KMS-11 (cell line): Measurements from ENCODE around the gene FBXL17.

Experiments used
- H2AFZ ChIP-seq: fragments of 200-600 bp; sonication (generic); 2 replicates; pipeline ENCODE4 v1.6.1; 2016; ENCODE audit warnings: antibody characterized with exemption, mixed run types, low read depth
- H3K27ac ChIP-seq: fragments of 200-600 bp; sonication (generic); 2 replicates; pipeline ENCODE4 v1.6.1; 2016; ENCODE audit warnings: mild to moderate bottlenecking, mixed run types
- H3K27me3 ChIP-seq: fragments of 200-600 bp; sonication (generic); 2 replicates; pipeline ENCODE4 v1.6.1; 2017; ENCODE audit warnings: mild to moderate bottlenecking, low read depth, mixed run types, moderate library complexity; ENCODE audit not compliant: insufficient read depth
- H3K36me3 ChIP-seq: fragments of 200-600 bp; sonication (generic); 2 replicates; pipeline ENCODE4 v1.6.1; 2017; ENCODE audit warnings: mild to moderate bottlenecking, mixed run types; ENCODE audit not compliant: insufficient read depth
- H3K4me1 ChIP-seq: fragments of 200-600 bp; sonication (generic); 2 replicates; pipeline ENCODE4 v1.6.1; 2016; ENCODE audit warnings: mild to moderate bottlenecking, low read depth, mixed run types; ENCODE audit not compliant: poor library complexity, severe bottlenecking
- H3K4me2 ChIP-seq: fragments of 200-600 bp; sonication (generic); 2 replicates; pipeline ENCODE4 v1.7.0; 2016; ENCODE audit warnings: mild to moderate bottlenecking, mixed run types
- H3K4me3 ChIP-seq: fragments of 200-600 bp; sonication (generic); IDR thresholded peaks from 2 replicates; pipeline ENCODE4 v1.6.1; 2017; ENCODE audit warnings: low read depth, low read length, mixed read lengths; ENCODE audit not compliant: insufficient read depth
- H3K79me2 ChIP-seq: fragments of 200-600 bp; sonication (generic); 2 replicates; pipeline ENCODE4 v1.6.1; 2016; ENCODE audit warnings: low read depth, mixed run types; ENCODE audit not compliant: insufficient read depth
- H3K9ac ChIP-seq: fragments of 200-600 bp; sonication (generic); 2 replicates; pipeline ENCODE4 v1.6.1; 2016; ENCODE audit warnings: mild to moderate bottlenecking, mixed run types
- H4K20me1 ChIP-seq: fragments of 200-600 bp; sonication (generic); 2 replicates; pipeline ENCODE4 v1.6.1; 2016; ENCODE audit warnings: mild to moderate bottlenecking, mixed run types; ENCODE audit not compliant: insufficient read depth
- CTCF ChIP-seq: fragments of 200-600 bp; sonication (generic); conservative IDR thresholded peaks from 2 replicates; pipeline ENCODE4 v1.6.1; 2017; ENCODE audit warnings: low read depth, mild to moderate bottlenecking, antibody characterized with exemption, low read length, moderate library complexity, mixed read lengths

The FBXL17 gene

GRCh38 chr5:108238461-108238860, 143.4 kb downstream of the FBXL17 start:
- no peaks in the 10 kb centered on the region for H3K36me3 ChIP-seq
- H3K4me1 ChIP-seq, result no peaks in the 10 kb centered on the region
- H4K20me1 ChIP-seq, result no peaks in the 10 kb centered on the region
- no peak overlapping the region for H3K4me2 ChIP-seq
- no peak overlapping the region for H3K4me3 ChIP-seq
- H3K27me3 ChIP-seq, result no peaks in the 10 kb centered on the region
- no peaks in the 10 kb centered on the region for H3K79me2 ChIP-seq
- no peak overlapping the region for H2AFZ ChIP-seq
- no peak overlapping the region for H3K9ac ChIP-seq
- H3K27ac ChIP-seq, result no peak overlapping the region
- TF ChIP-seq CTCF, result no peak

- Histone ChIP-seq H2AFZ (no peak overlapping the region), H3K79me2 (no peaks in the 10 kb centered on the region), H3K9ac (no peak overlapping the region), H3K36me3 (no peaks in the 10 kb centered on the region), H3K27me3 (no peaks in the 10 kb centered on the region), H3K27ac (no peak overlapping the region), H3K4me2 (no peak overlapping the region), H3K4me3 (no peak overlapping the region), H3K4me1 (no peaks in the 10 kb centered on the region), H4K20me1 (no peaks in the 10 kb centered on the region)
- no peak for TF ChIP-seq CTCF
These were observed 148.2 kb downstream of the FBXL17 start for GRCh38 chr5:108233617-108234155.

GRCh38 chr5:108232805-108233204, 149.1 kb downstream of the FBXL17 start:
- Histone ChIP-seq H3K4me2 (no peak overlapping the region), H3K4me1 (no peaks in the 10 kb centered on the region)
- TF ChIP-seq CTCF, result no peak

GRCh38 chr5:108222011-108222410, 159.9 kb downstream of the FBXL17 start:
- Histone ChIP-seq H3K27ac (no peak overlapping the region), H3K79me2 (no peaks in the 10 kb centered on the region), H3K9ac (no peak overlapping the region), H3K36me3 (no peaks in the 10 kb centered on the region), H2AFZ (no peak overlapping the region), H3K27me3 (no peaks in the 10 kb centered on the region), H3K4me2 (no peak overlapping the region), H3K4me1 (no peaks in the 10 kb centered on the region), H4K20me1 (no peaks in the 10 kb centered on the region), H3K4me3 (no peak overlapping the region)
- no peak for TF ChIP-seq CTCF

More at GRCh38 chr5:108232805-108233204, 149.1 kb downstream of the FBXL17 start:
- no peak overlapping the region for H3K27ac ChIP-seq
- no peak overlapping the region for H3K4me3 ChIP-seq
- no peak overlapping the region for H2AFZ ChIP-seq
- no peak overlapping the region for H3K9ac ChIP-seq
- no peaks in the 10 kb centered on the region for H3K36me3 ChIP-seq
- no peaks in the 10 kb centered on the region for H3K79me2 ChIP-seq
- no peaks in the 10 kb centered on the region for H4K20me1 ChIP-seq
- H3K27me3 ChIP-seq, result no peaks in the 10 kb centered on the region
